H9 (cell line): Measurements from ENCODE around the gene B3GLCT. TPM values are rescaled to one million over a fixed set of nuclear protein-coding genes. Genes with fewer than 3 reads are reported as not detected.

Experiments
- DNase-seq: peaks from one replicate; pipeline ENCODE4 v3.0.0-alpha.2; 2017
- H2AFZ ChIP-seq: one replicate; pipeline ENCODE4 v1.6.1; 2013; ENCODE audit warnings: mild to moderate bottlenecking, low read length, control low read depth, moderate library complexity
- H2AK5ac ChIP-seq: 2 replicates; pipeline ENCODE4 v1.6.1; 2013; ENCODE audit warnings: low read length, control low read depth, mixed read lengths; ENCODE audit not compliant: insufficient read length
- H2BK120ac ChIP-seq: one replicate; pipeline ENCODE4 v1.6.1; 2013; ENCODE audit warnings: low read depth, mild to moderate bottlenecking, low read length, control low read depth, inconsistent platforms; ENCODE audit not compliant: poor library complexity, severe bottlenecking
- H2BK12ac ChIP-seq: 2 replicates; pipeline ENCODE4 v1.6.1; 2013; ENCODE audit warnings: low read length, control low read depth, mixed read lengths, low read depth; ENCODE audit not compliant: insufficient read length
- H2BK15ac ChIP-seq: 2 replicates; pipeline ENCODE4 v1.6.1; 2013; ENCODE audit warnings: low read depth, low read length, control low read depth
- H2BK20ac ChIP-seq: one replicate; pipeline ENCODE4 v1.6.1; 2013; ENCODE audit warnings: low read depth, mild to moderate bottlenecking, low read length, control low read depth, inconsistent platforms; ENCODE audit not compliant: poor library complexity, severe bottlenecking
- H2BK5ac ChIP-seq: 2 replicates; pipeline ENCODE4 v1.6.1; 2013; ENCODE audit warnings: low read length, control low read depth, mixed read lengths; ENCODE audit not compliant: insufficient read length
- H3K14ac ChIP-seq: 2 replicates; pipeline ENCODE4 v1.6.1; 2013; ENCODE audit warnings: low read length, control low read depth; ENCODE audit not compliant: insufficient read depth
- H3K18ac ChIP-seq: 2 replicates; pipeline ENCODE4 v1.6.1; 2013; ENCODE audit warnings: low read depth, mild to moderate bottlenecking, mixed read lengths, low read length, control low read depth; ENCODE audit not compliant: insufficient read length
- H3K23ac ChIP-seq: 2 replicates; pipeline ENCODE4 v1.6.1; 2013; ENCODE audit warnings: low read length, control low read depth, mixed read lengths, low read depth; ENCODE audit not compliant: insufficient read length
- H3K23me2 ChIP-seq: 2 replicates; pipeline ENCODE4 v1.6.1; 2013; ENCODE audit warnings: low read depth, mild to moderate bottlenecking, mixed read lengths, low read length, control low read depth; ENCODE audit not compliant: insufficient read length, poor library complexity, severe bottlenecking
- H3K27ac ChIP-seq: 2 replicates; pipeline ENCODE4 v1.5.1; 2013; ENCODE audit warnings: low read length, control low read depth, mixed read lengths, low read depth; ENCODE audit not compliant: insufficient read length
- H3K27me3 ChIP-seq: 2 replicates; pipeline ENCODE4 v1.6.1; 2013; ENCODE audit warnings: low read length, control low read depth, inconsistent platforms; ENCODE audit not compliant: insufficient read depth
- H3K4ac ChIP-seq: 2 replicates; pipeline ENCODE4 v1.6.1; 2013; ENCODE audit warnings: low read depth, mild to moderate bottlenecking, control low read depth, inconsistent platforms, low read length, moderate library complexity
- H3K4me1 ChIP-seq: 2 replicates; pipeline ENCODE4 v1.6.1; 2013; ENCODE audit warnings: low read length, control low read depth, inconsistent platforms; ENCODE audit not compliant: insufficient read depth
- H3K4me2 ChIP-seq: 2 replicates; pipeline ENCODE4 v1.6.1; 2013; ENCODE audit warnings: low read length, control low read depth, mixed read lengths; ENCODE audit not compliant: insufficient read length, insufficient read depth
- H3K56ac ChIP-seq: 2 replicates; pipeline ENCODE4 v1.6.1; 2013; ENCODE audit warnings: low read depth, mild to moderate bottlenecking, mixed read lengths, low read length, control low read depth; ENCODE audit not compliant: insufficient read length
- H3K79me1 ChIP-seq: 2 replicates; pipeline ENCODE4 v1.6.1; 2013; ENCODE audit warnings: low read depth, mild to moderate bottlenecking, moderate library complexity, low read length, control low read depth, inconsistent platforms; ENCODE audit not compliant: insufficient read depth, poor library complexity, severe bottlenecking
- H3K79me2 ChIP-seq: 2 replicates; pipeline ENCODE4 v1.6.1; 2013; ENCODE audit warnings: low read length, control low read depth, inconsistent platforms; ENCODE audit not compliant: insufficient read depth
- H3K9ac ChIP-seq: 2 replicates; pipeline ENCODE4 v1.6.1; 2013; ENCODE audit warnings: low read length, control low read depth, mixed read lengths; ENCODE audit not compliant: insufficient read length; ENCODE audit errors: extremely low read depth
- H3K9me3 ChIP-seq: one replicate; pipeline ENCODE4 v1.6.1; 2013; ENCODE audit warnings: low read depth, low read length, inconsistent platforms; ENCODE audit not compliant: control insufficient read depth
- H3T11ph ChIP-seq: one replicate; pipeline ENCODE4 v1.6.1; 2013; ENCODE audit warnings: mild to moderate bottlenecking, low read length, control low read depth, inconsistent platforms
- H4K20me1 ChIP-seq: one replicate; pipeline ENCODE4 v1.6.1; 2013; ENCODE audit not compliant: control insufficient read depth, insufficient read length, insufficient read depth
- H4K5ac ChIP-seq: 2 replicates; pipeline ENCODE4 v1.6.1; 2013; ENCODE audit warnings: low read depth, mild to moderate bottlenecking, mixed read lengths, low read length, control low read depth; ENCODE audit not compliant: insufficient read length
- H4K8ac ChIP-seq: replicated peaks from 2 replicates; pipeline ENCODE4 v1.6.1; 2013; ENCODE audit warnings: low read length, control low read depth, mixed read lengths, low read depth; ENCODE audit not compliant: insufficient read length
- H4K91ac ChIP-seq: 2 replicates; pipeline ENCODE4 v1.6.1; 2013; ENCODE audit warnings: low read depth, mild to moderate bottlenecking, moderate library complexity, mixed read lengths, low read length, control low read depth; ENCODE audit not compliant: insufficient read length
- H3K27ac Mint-ChIP-seq, 3 experiments: 2 replicates in 2 of 3; 3 replicates in 1 of 3; pipeline ENCODE4 v1.8.0; 2020 to 2021; ENCODE audit warnings: mixed read lengths in 3 of 3, mild to moderate bottlenecking in 1 of 3, moderate library complexity in 1 of 3
- H3K27me3 Mint-ChIP-seq: 2 replicates; pipeline ENCODE4 v1.8.0; 2021; ENCODE audit warnings: low read depth, mild to moderate bottlenecking, moderate library complexity, mixed read lengths
- H3K36me3 Mint-ChIP-seq, 3 experiments: 2 replicates in 2 of 3; 3 replicates in 1 of 3; pipeline ENCODE4 v1.8.0; 2020 to 2021; ENCODE audit warnings: low read depth in 3 of 3, mixed read lengths in 3 of 3; ENCODE audit not compliant: insufficient read depth in 1 of 3
- H3K4me1 Mint-ChIP-seq, 2 experiments: 2 replicates each; pipeline ENCODE4 v1.8.0; 2020; ENCODE audit warnings: mixed read lengths in 2 of 2
- H3K4me3 Mint-ChIP-seq, 2 experiments: 2 replicates in 1 of 2; 3 replicates in 1 of 2; pipeline ENCODE4 v1.8.0; 2020 to 2021; ENCODE audit warnings: mild to moderate bottlenecking in 2 of 2, mixed read lengths in 2 of 2, moderate library complexity in 1 of 2
- H3K9me3 Mint-ChIP-seq, 2 experiments: 2 replicates in 1 of 2; 3 replicates in 1 of 2; pipeline ENCODE4 v1.8.0; 2020; ENCODE audit warnings: mild to moderate bottlenecking in 2 of 2, mixed read lengths in 2 of 2, moderate library complexity in 1 of 2
- WGBS: extraction: QIAGEN DNeasy Blood & Tissue Kit; methylation state at CpG from one replicate; pipeline ENCODE4 v1.1.7; 2013; ENCODE audit warnings: missing lambda C conversion rate, low lambda C conversion rate, mixed read lengths; ENCODE audit not compliant: insufficient read length; ENCODE audit errors: extremely low coverage; 5-methylcytosine and 5-hydroxymethylcytosine counted together
- total RNA-seq: library from RNA; stranded (reverse); gene quantifications from 2 replicates; pipeline ENCODE4 v1.2.1, GENCODE V29; 2021
- TF ChIP-seq, protein P1 (sequence below): fragments of 200-600 bp; sonication (generic); conservative IDR thresholded peaks from 3 replicates; pipeline ENCODE4 v1.8.0; 2021; ENCODE audit warnings: antibody characterized with exemption, mild to moderate bottlenecking

B3GLCT gene
- total RNA-seq, 1 experiment from 2014 or later, result 5.4 TPM

DNA sequence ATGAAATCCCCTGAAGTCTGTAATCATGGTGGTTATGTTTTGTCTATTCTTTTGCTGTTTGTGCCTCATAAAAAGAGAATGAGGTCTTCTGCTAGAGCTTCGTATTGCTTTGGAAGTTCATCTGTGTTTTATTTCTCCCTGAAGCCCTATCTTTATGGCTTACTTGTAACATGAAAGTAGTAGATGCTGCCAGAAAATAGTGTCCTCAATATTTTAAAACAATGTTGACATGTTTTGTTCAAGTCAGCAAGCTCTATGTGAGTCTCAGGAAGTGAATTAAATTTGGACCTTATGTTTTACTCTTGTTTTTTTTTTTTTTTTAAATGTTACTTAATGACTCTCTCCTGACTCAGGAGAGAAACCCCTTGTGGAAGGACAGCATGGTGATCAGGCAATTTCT lies 130.5 kb downstream of the B3GLCT start:
- no CpG with 5 or more reads among the region's 1 CpG for WGBS
- Histone ChIP-seq H3K56ac (no peak overlapping the region), H3K4me1 (no peaks in the 10 kb centered on the region), H2BK120ac (no peak overlapping the region), H3K27ac (no peak overlapping the region), H2AFZ (no peak overlapping the region), H3K4me2 (no peak overlapping the region), H3K9ac (no peak overlapping the region), H4K91ac (no peak overlapping the region), H2AK5ac (no peak overlapping the region), H4K5ac (no peak overlapping the region), H3K27me3 (no peaks in the 10 kb centered on the region), H2BK5ac (no peak overlapping the region), H3K9me3 (no peaks in the 10 kb centered on the region), H3K23ac (no peak overlapping the region), H3K79me2 (no peaks in the 10 kb centered on the region), H3K4ac (no peak overlapping the region), H2BK15ac (no peak overlapping the region), H4K20me1 (no peaks in the 10 kb centered on the region), H3K18ac (no peak overlapping the region), H3T11ph (no peak overlapping the region), H3K79me1 (no peaks in the 10 kb centered on the region), H2BK20ac (no peak overlapping the region), H4K8ac (no peak overlapping the region), H3K14ac (no peak overlapping the region), H2BK12ac (no peak overlapping the region), H3K23me2 (no peaks in the 10 kb centered on the region)
- no peaks in the 10 kb centered on the region for H3K9me3 Mint-ChIP-seq
- H3K4me1 Mint-ChIP-seq, result peaks cover 6 to 8% of the 10 kb centered on the region in 2 experiments
- H3K4me3 Mint-ChIP-seq, result no peak overlapping the region
- no peaks in the 10 kb centered on the region; a peak in 2 of 7 replicates for H3K36me3 Mint-ChIP-seq
- no peaks in the 10 kb centered on the region for H3K27me3 Mint-ChIP-seq
- TF ChIP-seq, protein P1, sequence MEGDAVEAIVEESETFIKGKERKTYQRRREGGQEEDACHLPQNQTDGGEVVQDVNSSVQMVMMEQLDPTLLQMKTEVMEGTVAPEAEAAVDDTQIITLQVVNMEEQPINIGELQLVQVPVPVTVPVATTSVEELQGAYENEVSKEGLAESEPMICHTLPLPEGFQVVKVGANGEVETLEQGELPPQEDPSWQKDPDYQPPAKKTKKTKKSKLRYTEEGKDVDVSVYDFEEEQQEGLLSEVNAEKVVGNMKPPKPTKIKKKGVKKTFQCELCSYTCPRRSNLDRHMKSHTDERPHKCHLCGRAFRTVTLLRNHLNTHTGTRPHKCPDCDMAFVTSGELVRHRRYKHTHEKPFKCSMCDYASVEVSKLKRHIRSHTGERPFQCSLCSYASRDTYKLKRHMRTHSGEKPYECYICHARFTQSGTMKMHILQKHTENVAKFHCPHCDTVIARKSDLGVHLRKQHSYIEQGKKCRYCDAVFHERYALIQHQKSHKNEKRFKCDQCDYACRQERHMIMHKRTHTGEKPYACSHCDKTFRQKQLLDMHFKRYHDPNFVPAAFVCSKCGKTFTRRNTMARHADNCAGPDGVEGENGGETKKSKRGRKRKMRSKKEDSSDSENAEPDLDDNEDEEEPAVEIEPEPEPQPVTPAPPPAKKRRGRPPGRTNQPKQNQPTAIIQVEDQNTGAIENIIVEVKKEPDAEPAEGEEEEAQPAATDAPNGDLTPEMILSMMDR, result no peak
- DNase-seq, result no peak
- H3K27ac Mint-ChIP-seq, result no peak overlapping the region
